GM21723 (cell line): ENCODE results near the gene GLUL.
"Not testable (repeated sequence)": the region's sequence is repeated elsewhere in the genome, so short reads cannot be mapped to it uniquely, and the experiment has no call there.

Experiments used
- ATAC-seq: cut with Tn5 transposase; IDR thresholded peaks from one replicate; pipeline ENCODE4 v1.9.1; 2021; ENCODE audit warnings: mild to moderate bottlenecking, moderate library complexity; ENCODE audit not compliant: unreplicated experiment

The GLUL gene

GRCh38 chr1:182368903-182369302 is 22.7 kb downstream of the GLUL start:
- peak; percentile 61 for ATAC-seq

GRCh38 chr1:182368358-182368757 is 23.2 kb downstream of the GLUL start:
- peak; percentile 66 for ATAC-seq

GRCh38 chr1:182367926-182368325 is 23.7 kb downstream of the GLUL start:
- ATAC-seq = peak; percentile 11

- ATAC-seq = no peak
Measured at GRCh38 chr1:182366596-182366995, 25.0 kb downstream of the GLUL start.

GRCh38 chr1:182359645-182360044 is 31.9 kb downstream of the GLUL start:
- ATAC-seq = no peak

- no peak for ATAC-seq
Measured at GRCh38 chr1:182357913-182358312, 33.7 kb downstream of the GLUL start.

- ATAC-seq = no peak
Measured at GRCh38 chr1:182357171-182357570, 34.4 kb downstream of the GLUL start.

GRCh38 chr1:182355723-182356098 is 35.9 kb downstream of the GLUL start:
- ATAC-seq = no peak

- ATAC-seq = no peak
Measured at GRCh38 chr1:182351790-182352364, 39.7 kb downstream of the GLUL start.

GRCh38 chr1:182350839-182351238 is 40.8 kb downstream of the GLUL start:
- no peak for ATAC-seq

- ATAC-seq = no peak
Measured at GRCh38 chr1:182348961-182349747, 42.4 kb downstream of the GLUL start.

GRCh38 chr1:182347019-182347418 is 44.6 kb downstream of the GLUL start:
- no peak for ATAC-seq

GRCh38 chr1:182340233-182341058 is 51.1 kb downstream of the GLUL start:
- no peak for ATAC-seq

GRCh38 chr1:182339684-182340083 is 51.9 kb downstream of the GLUL start:
- ATAC-seq = no peak

- ATAC-seq = no peak
Measured at GRCh38 chr1:182338806-182339370, 52.7 kb downstream of the GLUL start.

GRCh38 chr1:182337736-182338571 is 53.6 kb downstream of the GLUL start:
- no peak for ATAC-seq

GRCh38 chr1:182335771-182336566 is 55.6 kb downstream of the GLUL start:
- no peak for ATAC-seq

- ATAC-seq = not testable (repeated sequence)
Measured at GRCh38 chr1:182333071-182333571, 58.5 kb downstream of the GLUL start.

GRCh38 chr1:182332261-182333060 is 59.1 kb downstream of the GLUL start:
- ATAC-seq = no peak
